Measurements from ENCODE around the gene G6PD. TPM values are rescaled to one million over a fixed set of nuclear protein-coding genes. Genes with fewer than 3 reads are reported as not detected.
"Not testable (repeated sequence)": the region's sequence is repeated elsewhere in the genome, so short reads cannot be mapped to it uniquely, and the experiment has no call there.

G6PD gene
- total and polyA plus RNA-seq, 8 donors = 6.7 to 17.9 (median 12.4) TPM

- H3K9me3 ChIP-seq; H3K27ac ChIP-seq; ATAC-seq; H3K36me3 ChIP-seq; FAIRE-seq; H3K4me1 ChIP-seq; intact Hi-C loops (cut with DNase I); DNase-seq; H3K4me3 ChIP-seq; H3K27me3 ChIP-seq: not testable (repeated sequence)
- WGBS, 2 donors = 68 to 92% methylated on average over 9 of the region's 18 CpGs
Measured at GRCh38 chrX:154552112-154552806, 5.6 kb upstream of the G6PD start.

GRCh38 chrX:154549766-154550165, 3.1 kb upstream of the G6PD start:
- Histone ChIP-seq H3K4me1 (peaks cover 0 to 6% (median 0%) of the 10 kb centered on the region in 3 donors), H3K27me3 (peaks cover 0 to 7% (median 0%) of the 10 kb centered on the region in 4 donors), H3K27ac (no peak overlapping the region), H3K4me3 (no peak overlapping the region), H3K9me3 (no peaks in the 10 kb centered on the region), H3K36me3 (no peaks in the 10 kb centered on the region)
- intact Hi-C loops (cut with DNase I) = no loop called here
- 54 to 87% methylated on average over 1 of the region's 1 CpG for WGBS, 2 donors
- ATAC-seq (no peak), FAIRE-seq (no peak), DNase-seq (no peak)
- TF ChIP-seq CTCF (IDR thresholded peaks at IDR 0.05) = no peak

- Histone ChIP-seq H3K4me3 (peak overlapping the region; percentile 43 to 64 (median 52)), H3K9me3 (no peaks in the 10 kb centered on the region), H3K27me3 (peaks cover 0 to 7% (median 0%) of the 10 kb centered on the region in 4 donors), H3K36me3 (no peaks in the 10 kb centered on the region), H3K4me1 (peaks cover 0 to 6% (median 0%) of the 10 kb centered on the region in 3 donors), H3K27ac (peak overlapping the region; percentile 46 to 79 (median 70))
- FAIRE-seq = no peak
- WGBS, 2 donors = 1 to 29% methylated on average over 9 of the region's 9 CpGs
- no peak for ATAC-seq
- intact Hi-C loops (cut with DNase I) = no loop called here
- no peak for TF ChIP-seq CTCF (IDR thresholded peaks at IDR 0.05)
- DNase-seq = no peak
Measured at GRCh38 chrX:154548028-154548316, 1.3 kb upstream of the G6PD start.

- no peaks in the 10 kb centered on the region for H3K36me3 ChIP-seq
- ATAC-seq (peak; percentile 93 to 96 (median 94)), FAIRE-seq (no peak), DNase-seq (peak; percentile 85 to 95 (median 90))
- peaks cover 0 to 6% (median 0%) of the 10 kb centered on the region in 3 donors for H3K4me1 ChIP-seq
- intact Hi-C loops (cut with DNase I) = no loop called here
- TF ChIP-seq CTCF (IDR thresholded peaks at IDR 0.05) = no peak
- no peaks in the 10 kb centered on the region for H3K9me3 ChIP-seq
- 0 to 26% methylated on average over 66 to 69 of the region's 69 CpGs for WGBS, 2 donors
- peak within 1 kb of the TSS; percentile 43 to 64 (median 52) for H3K4me3 ChIP-seq
- H3K27me3 ChIP-seq = peaks cover 0 to 7% (median 0%) of the 10 kb centered on the region in 4 donors
- peak within 1 kb of the TSS; percentile 46 to 79 (median 70) for H3K27ac ChIP-seq
Measured at GRCh38 chrX:154547245-154548027, 790 bp upstream of the G6PD start, which contains the start of gene IKBKG. Gene IKBKG, plus strand, starts transcription at chrX:154547620. Its CDS starts 4,383 bp downstream, at chrX:154552003.

- ATAC-seq (no peak), FAIRE-seq (no peak), DNase-seq (peak in 1 of 6 donors; percentile 9)
- Histone ChIP-seq H3K4me3 (peak overlapping the region in 1 of 4 donors; percentile 64), H3K27ac (no peak overlapping the region), H3K36me3 (no peaks in the 10 kb centered on the region), H3K27me3 (no peaks in the 10 kb centered on the region), H3K4me1 (peaks cover 0 to 6% (median 0%) of the 10 kb centered on the region in 3 donors), H3K9me3 (no peaks in the 10 kb centered on the region)
- intact Hi-C loops (cut with DNase I) = no loop called here
- no peak for TF ChIP-seq CTCF (IDR thresholded peaks at IDR 0.05)
- 84 to 88% methylated on average over 17 of the region's 17 CpGs for WGBS, 2 donors
Measured at GRCh38 chrX:154545673-154546274, 872 bp downstream of the G6PD start.

All from pancreas (tissue), 10 donors.